Upper lobe of right lung (tissue), 1 donor: ENCODE data around the gene EPHA3. TPM values are rescaled to one million over a fixed set of nuclear protein-coding genes. Genes with fewer than 3 reads are reported as not detected.
A peak's percentile ranks its signal among the peaks of the same experiment; 100 is the strongest.

Source experiments
- ATAC-seq: fragments of 200-7000 bp; cut with Tn5 transposase; one replicate; pipeline ENCODE4 v1.9.1; 2020; ENCODE audit warnings: mild to moderate bottlenecking, moderate library complexity
- DNase-seq: peaks from one replicate; pipeline ENCODE4 v3.0.0-alpha.2; 2020
- H3K27ac ChIP-seq: fragments of 200-600 bp; one replicate; pipeline ENCODE4 v1.8.0; 2022
- H3K27me3 ChIP-seq: fragments of 200-600 bp; one replicate; pipeline ENCODE4 v1.8.0; 2022; ENCODE audit warnings: mild to moderate bottlenecking
- H3K36me3 ChIP-seq: fragments of 200-600 bp; one replicate; pipeline ENCODE4 v1.8.0; 2022
- H3K4me1 ChIP-seq: fragments of 200-600 bp; one replicate; pipeline ENCODE4 v1.8.0; 2022
- H3K4me3 ChIP-seq: fragments of 200-600 bp; one replicate; pipeline ENCODE4 v1.8.0; 2022; ENCODE audit warnings: mild to moderate bottlenecking
- H3K9me3 ChIP-seq: fragments of 200-600 bp; one replicate; pipeline ENCODE4 v1.8.0; 2022
- CTCF ChIP-seq: fragments of 200-600 bp; IDR thresholded peaks from one replicate; pipeline ENCODE4 v1.8.0; 2022; ENCODE audit warnings: antibody characterized with exemption
- intact Hi-C: fragments of 100-400 bp; cut with DNase I; formaldehyde crosslinking; loops from one replicate; pipeline ENCODE4 v1.11.0; 2022
- total RNA-seq: library from RNA; stranded (reverse); fragmentation: NEBNext Ultra II Directional; extraction: Animal tissue kit (Norgen Biotek cat#: 25700); gene quantifications from one replicate; pipeline ENCODE4 v1.2.1, GENCODE V29; 2021
- donor health status: DM: no; HTN: yes; CAD: no; lungs with severe emphysema.

The EPHA3 gene
- total RNA-seq, 1 donor from 2014 or later: 5.1 TPM

DNA sequence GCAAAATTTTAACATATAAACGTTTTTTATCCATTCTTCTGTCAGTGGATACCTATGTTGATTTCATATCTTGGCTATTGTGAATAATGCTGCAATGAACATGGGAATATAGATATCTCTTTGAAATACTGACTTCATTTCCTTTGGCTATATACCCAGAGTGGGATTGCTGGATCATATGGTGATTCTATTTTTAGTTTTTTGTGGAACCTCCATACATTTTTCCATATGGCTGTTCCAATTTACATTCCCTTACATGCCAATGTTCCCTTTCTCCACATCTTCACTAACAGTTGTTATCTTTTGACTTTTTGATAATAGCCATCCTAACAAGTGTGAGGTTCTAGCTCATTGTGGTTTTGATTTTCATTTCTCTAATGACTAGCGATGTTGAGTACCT, 344.6 kb downstream of the EPHA3 start:
- no peak for TF ChIP-seq CTCF
- Histone ChIP-seq H3K27me3 (no peaks in the 10 kb centered on the region), H3K9me3 (no peaks in the 10 kb centered on the region), H3K27ac (no peak overlapping the region), H3K4me1 (no peaks in the 10 kb centered on the region), H3K4me3 (no peak overlapping the region), H3K36me3 (no peaks in the 10 kb centered on the region)
- ATAC-seq: no peak
- intact Hi-C loops: no loop called here
- DNase-seq: no peak

DNA sequence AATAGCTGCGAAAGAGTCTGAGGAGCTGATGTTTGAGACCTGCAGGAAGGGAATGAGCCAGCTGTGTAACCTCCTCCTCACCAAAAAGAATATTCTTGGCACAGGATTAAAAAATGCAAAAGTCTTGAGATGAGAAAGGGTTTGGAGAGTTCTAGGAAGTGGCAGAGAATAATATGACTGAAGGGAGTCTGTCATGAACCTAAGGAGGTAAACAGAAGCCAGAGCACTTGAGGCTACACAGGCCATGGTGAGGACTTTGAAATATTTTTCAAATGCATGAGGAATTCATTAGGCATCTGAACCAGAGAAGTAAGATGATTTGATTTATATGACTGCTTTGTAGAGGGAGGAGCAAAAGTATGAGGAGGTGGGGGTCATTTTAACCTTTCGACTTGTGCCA, 347.8 kb downstream of the EPHA3 start:
- Histone ChIP-seq H3K4me3 (no peak overlapping the region), H3K9me3 (no peaks in the 10 kb centered on the region), H3K27me3 (no peaks in the 10 kb centered on the region), H3K4me1 (no peaks in the 10 kb centered on the region), H3K36me3 (no peaks in the 10 kb centered on the region), H3K27ac (no peak overlapping the region)
- ATAC-seq: peak; percentile 23
- no peak for TF ChIP-seq CTCF
- no peak for DNase-seq
- intact Hi-C loops: no loop called here

DNA sequence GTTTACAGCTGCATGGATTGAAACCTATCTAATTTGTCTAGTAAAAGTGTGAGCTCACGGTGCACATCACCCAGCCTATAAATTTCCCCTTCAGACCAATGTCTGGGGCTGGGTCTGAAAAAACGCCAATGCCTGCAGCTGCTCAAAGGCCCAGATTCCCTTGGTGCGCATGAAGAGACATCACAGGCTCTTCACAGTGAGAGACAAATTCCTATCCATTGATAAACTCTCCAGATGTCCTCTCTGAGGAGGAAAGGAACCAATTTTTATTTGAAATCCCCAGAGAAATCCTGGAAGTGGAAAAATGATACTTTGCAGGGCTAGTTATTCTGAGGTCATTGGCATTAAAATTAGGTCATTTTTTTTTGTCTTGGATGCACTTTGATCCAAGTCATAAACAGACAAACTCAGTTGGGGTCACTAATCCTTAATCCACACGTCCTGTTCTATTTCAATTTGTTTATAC, 360.5 kb downstream of the EPHA3 start:
- H3K4me1 ChIP-seq: no peaks in the 10 kb centered on the region
- H3K36me3 ChIP-seq: no peaks in the 10 kb centered on the region
- H3K9me3 ChIP-seq: no peaks in the 10 kb centered on the region
- intact Hi-C loops: no loop called here
- no peak for TF ChIP-seq CTCF
- no peak for DNase-seq
- H3K27me3 ChIP-seq: no peaks in the 10 kb centered on the region
- ATAC-seq: no peak
- no peak overlapping the region for H3K27ac ChIP-seq
- no peak overlapping the region for H3K4me3 ChIP-seq

GRCh38 chr3:89472101-89472500, 364.7 kb downstream of the EPHA3 start:
- ATAC-seq (no peak), DNase-seq (no peak)
- TF ChIP-seq CTCF: no peak
- H3K4me1 ChIP-seq: no peaks in the 10 kb centered on the region
- intact Hi-C loops: no loop called here
- H3K27ac ChIP-seq: no peak overlapping the region
- no peaks in the 10 kb centered on the region for H3K27me3 ChIP-seq
- no peaks in the 10 kb centered on the region for H3K9me3 ChIP-seq
- H3K36me3 ChIP-seq: no peaks in the 10 kb centered on the region
- no peak overlapping the region for H3K4me3 ChIP-seq

DNA sequence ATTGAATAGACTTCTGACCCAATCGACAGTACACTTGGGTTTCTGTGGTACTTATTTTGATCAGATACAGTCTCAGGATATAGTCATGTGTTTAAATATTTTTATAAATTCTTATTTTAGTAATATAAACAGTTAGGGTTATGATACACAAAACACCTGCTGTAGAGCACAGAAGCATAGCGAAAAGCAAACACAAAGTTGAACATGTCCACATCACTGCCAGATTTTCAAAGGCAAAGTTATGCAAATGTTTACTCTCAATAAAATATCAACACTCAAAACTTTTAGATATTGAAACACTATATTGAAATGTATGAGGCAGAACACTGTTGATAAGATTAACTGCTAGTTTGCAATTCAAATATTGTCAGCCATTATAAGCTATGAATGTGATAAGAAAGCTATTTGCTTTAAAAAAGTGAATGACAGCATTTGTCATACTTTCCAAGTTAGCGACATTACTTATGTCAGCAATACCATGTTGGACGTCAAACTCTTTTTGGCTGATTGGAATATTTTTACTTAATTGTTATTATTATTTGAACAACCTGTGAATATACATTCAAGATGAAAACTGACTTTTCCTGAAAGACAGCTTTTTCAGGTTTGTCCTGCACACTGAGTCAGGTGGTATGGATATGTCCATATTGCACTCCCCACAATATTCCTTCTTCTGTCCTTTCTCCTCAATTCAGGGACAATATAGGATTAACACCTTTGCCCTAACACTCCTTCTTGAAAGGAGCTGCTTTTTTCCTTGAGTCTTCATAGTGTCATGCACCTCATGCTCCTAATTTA, 367.1 kb downstream of the EPHA3 start:
- no peak overlapping the region for H3K27ac ChIP-seq
- H3K4me3 ChIP-seq: no peak overlapping the region
- H3K36me3 ChIP-seq: no peaks in the 10 kb centered on the region
- DNase-seq (no peak), ATAC-seq (no peak)
- intact Hi-C loops: no loop called here
- no peak for TF ChIP-seq CTCF
- no peaks in the 10 kb centered on the region for H3K4me1 ChIP-seq
- no peaks in the 10 kb centered on the region for H3K27me3 ChIP-seq
- no peaks in the 10 kb centered on the region for H3K9me3 ChIP-seq
